HG02642 (cell line): ENCODE data around the gene SACS.
A peak's percentile ranks its signal among the peaks of the same experiment; 100 is the strongest.
"Not testable (repeated sequence)": the region's sequence is repeated elsewhere in the genome, so short reads cannot be mapped to it uniquely, and the experiment has no call there.

Experiments
- ATAC-seq: cut with Tn5 transposase; IDR thresholded peaks from one replicate; pipeline ENCODE4 v1.9.1; 2021; ENCODE audit warnings: mild to moderate bottlenecking; ENCODE audit not compliant: unreplicated experiment, poor library complexity

SACS gene

DNA sequence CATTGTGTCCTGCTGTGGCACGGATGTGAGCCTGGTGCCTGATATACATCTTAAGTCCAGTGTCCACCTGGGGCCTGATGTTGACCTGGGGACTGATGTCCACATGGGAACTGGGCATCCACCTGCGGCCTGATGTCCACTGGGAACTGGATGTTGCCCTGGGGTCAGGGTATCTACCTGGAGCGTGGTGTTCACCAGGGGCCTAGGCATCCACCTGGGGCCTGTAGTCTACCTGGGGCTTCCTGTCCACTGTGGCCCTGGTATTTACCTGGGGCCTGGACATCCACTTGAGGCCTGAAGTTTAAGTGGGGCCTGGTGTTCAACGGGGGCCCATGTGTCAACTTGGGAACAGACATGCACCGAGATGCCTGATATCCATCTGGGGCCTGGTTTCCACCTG lies 11.9 kb downstream of the SACS start:
- ATAC-seq: no peak

DNA sequence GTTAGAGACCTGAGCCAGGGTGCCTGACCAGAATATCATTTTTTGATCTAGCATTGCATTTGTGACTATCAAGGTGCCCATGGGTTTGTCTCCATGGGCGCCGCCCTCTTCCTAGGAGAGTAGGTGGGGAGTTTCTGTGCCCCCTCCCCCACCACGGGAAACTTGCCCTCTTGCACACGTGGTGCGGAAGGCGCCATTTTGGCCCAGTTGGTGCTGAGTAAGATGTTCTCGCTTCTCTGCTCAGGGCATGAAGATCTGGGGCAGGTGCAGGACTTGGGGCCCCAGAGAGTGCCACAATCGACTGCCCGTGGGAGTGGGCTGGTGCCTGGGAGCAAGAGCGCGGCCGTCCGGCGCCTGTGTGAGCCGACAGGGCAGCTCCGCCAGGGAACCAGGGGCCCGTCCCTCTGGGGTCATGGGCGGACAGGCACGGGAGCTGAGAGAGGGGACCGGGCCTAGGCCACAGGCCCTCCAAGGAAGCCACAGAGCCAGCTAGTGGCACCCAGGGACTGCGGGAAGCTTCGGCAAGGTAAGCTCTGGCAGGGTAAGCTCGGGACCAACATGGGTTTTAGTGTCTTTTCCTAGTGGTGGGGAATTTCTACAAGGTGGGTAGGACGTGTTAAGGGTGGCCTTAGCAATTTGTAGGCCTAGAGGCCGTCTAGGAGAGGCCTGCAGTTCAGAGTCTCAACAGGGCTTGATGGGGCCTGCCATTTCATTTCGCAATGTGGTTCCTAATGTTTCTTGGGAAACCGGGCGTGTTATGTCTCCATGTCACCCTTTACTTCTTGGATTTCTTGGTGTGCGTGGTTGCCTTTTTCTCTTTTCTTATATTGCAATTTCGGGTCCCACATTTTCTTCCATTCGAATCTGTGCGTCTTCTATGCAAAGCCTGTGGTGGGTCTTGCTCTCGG lies 14.5 kb downstream of the SACS start:
- no peak for ATAC-seq

DNA sequence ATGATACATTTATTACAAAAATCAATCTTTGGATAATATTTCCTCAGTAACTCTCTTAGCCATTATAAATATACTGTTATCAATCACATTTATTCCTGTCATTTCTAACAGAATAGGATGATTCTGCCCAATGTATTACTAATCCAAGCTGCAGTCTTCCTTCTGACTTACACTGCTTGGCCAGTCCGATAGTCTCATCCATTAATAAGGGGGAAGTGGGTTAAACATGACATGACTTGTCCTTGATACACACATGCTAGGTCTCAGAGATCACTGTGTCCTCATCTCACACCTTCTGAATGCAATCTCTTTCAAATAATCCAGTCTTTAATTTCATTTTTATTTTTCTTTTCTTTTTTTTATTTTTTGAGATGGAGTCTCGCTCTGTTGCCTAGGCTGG lies 18.8 kb downstream of the SACS start:
- ATAC-seq: no peak

DNA sequence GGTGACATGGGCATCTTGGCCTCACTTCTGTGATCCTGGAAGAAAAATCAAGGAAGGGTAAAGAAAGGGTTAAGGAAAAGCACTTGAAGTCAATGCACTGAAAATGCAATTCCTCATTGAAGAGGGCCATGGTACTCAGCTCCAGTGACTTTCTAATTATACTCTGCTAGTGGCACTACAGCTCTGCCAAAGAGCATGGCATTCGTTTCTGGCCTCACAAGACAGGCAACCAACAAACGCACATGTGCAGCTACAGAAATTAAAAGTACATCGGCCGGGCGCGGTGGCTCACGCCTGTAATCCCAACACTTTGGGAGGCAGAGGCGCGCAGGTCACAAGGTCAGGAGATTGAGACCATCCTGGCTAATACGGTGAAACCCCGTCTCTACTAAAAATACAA lies 21.8 kb downstream of the SACS start:
- ATAC-seq: no peak

DNA sequence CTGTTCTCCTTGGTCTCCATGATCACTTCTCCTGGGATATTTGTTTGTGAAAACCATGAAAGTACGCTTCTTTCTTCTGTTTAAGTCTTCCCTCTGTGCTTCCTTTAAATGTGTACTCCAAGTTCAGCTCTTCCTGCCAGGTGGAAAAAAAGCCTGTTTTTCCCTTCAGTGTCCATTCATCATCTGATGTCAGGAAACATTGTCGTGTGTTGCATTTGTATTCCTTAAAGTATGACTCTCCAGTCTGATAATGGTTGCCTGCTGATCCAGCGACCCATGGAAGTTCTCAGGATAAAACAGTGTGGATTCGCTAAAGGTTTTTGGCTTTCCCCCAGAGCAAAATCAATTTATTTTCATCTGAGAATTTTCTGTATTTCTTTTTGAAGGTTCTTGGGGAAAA lies 22.3 kb downstream of the SACS start:
- no peak for ATAC-seq

DNA sequence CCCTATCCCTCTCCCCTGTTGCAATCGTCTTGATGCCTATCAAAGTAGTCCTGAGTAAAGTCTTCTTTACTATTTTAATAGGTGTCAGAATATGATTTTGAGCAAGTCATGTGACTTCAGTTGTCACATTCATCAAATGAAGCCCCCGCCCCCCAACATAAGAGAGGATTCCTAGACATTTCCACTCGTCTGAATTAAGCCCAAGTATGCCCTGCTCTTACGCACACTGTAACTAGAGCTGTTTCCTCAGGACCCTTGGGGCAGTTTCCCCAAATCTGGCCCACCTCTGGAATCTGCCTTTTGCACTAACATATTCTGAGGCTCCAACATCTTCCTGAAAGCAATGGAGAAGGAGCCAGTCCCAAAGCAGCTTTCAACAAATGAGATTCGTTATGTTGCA lies 25.5 kb downstream of the SACS start:
- no peak for ATAC-seq

DNA sequence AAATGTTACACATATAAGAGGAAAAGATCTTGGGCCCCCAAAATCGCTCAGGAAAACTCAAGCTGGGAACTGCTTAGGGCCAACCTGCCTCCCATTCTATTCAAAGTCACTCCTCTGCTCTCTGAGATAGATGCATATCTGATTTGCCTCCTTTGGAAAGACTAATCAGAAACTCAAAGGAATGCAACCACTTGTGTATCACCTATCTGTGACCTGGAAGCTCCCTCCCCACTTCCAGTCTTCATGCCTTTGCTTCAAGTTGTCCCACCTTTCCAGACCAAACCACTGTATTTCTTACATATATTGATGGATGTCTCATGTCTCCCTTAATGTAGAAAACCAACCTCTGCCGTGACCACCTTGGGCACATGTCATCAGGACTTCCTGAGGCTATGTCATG lies 32.3 kb downstream of the SACS start:
- ATAC-seq: not testable (repeated sequence)

DNA sequence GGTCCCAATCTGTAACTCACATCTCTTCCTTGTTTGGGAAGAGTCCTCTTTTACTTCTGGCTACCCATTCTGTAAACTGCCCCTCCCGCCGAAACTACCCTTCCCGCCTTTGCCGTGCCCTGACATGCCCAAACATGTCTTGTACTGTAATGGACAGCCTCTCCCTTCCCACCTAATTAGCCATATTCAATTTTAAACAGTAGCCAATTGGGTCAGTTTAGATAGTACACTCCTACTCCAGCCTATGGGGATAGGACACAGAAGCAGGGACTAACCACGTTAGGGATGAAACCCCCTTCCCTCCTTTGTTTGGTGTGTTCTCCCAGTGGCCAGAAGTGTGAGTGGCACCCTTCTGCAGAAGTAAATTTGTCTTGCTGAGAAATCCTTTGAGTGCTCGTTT lies 34.2 kb downstream of the SACS start:
- ATAC-seq: no peak

DNA sequence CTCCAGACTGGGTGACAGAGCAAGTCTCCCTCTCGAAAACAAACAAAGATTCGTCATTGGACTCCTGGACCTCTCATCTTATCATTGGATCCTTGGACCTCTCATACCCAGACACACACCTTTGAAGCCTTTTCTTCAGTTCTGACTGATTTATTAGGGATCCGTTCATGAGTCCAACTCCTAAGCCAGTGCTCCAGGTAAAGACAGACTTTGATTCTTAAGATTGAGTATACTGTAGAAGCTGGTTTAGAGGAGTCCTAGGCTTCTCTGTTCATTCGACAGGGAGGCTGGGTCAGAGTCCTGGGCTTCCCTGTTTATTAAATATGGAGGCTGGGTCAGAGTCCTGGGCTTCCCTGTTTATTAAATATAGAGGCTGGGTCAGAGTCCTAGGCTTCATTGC lies 38.7 kb downstream of the SACS start:
- ATAC-seq: no peak

DNA sequence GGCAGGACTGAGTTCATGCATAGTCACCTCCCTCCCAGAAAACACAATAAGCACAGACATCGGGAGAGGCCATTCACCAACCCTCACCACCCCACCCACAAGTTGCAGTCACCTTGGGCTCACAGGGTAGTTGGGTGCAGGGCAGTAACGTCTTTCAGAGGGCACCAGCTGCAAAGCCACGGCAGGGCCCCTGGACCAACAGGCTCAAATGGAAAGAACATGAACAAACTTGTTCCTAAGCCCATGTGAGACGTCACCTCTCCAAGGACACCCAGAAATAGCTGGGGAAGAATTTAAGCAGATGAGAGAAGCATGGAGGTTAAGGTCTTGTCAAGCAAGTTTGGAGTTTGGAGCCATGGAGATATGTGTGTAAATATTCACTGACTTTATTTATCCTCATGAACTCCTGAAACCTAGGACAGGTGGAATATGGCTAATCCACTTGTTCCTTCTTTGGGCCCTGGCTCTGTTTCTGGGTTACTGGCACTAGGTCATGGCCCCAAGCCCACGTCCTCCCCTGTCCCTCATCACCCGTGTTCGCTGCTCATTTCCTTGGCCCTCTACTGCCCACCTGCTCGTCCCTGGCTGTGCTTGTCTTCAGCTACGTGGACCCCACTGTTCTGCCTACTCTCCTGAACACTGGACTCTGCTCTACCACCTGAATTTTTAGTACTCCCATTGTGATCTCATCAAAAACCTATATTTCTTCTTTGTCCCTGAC lies 40.4 kb downstream of the SACS start:
- no peak for ATAC-seq

DNA sequence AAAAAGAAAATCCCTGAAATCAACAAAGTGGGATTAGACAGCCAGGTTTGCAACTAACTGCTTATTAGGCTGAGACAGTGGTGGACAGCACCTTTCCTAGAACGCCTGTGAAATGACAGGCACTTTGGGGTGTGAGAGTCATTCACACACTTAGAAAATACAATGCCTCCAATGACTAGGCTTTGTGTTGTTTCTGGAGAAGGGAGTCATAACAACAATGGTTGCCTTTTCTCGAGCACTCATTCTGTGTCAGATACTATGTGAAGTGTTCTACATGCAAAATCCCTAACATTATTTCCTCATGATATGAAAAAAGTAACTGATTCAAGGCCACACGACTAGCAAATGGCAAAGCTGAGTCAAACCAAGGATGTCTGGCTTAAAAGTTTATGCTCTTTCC lies 41.2 kb downstream of the SACS start:
- ATAC-seq: no peak

DNA sequence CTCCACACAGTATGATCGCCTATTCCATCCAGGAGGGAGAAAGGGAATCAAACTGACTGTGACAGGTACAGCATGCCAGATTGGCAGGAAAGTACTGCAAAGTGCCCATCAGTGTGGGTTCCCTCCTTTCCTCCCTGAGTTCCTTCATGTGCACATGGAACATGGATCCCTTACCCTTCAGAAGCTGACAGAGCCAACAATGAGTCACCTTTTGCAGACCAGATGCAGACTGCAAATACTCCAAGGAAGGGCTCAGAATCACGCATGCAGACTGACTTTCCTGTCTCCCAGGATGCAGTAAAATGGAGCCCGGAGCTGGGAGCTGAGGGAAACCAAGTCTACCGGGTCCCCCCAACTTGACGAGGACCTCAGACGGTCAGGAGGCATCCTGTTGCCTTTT lies 41.8 kb downstream of the SACS start:
- no peak for ATAC-seq

DNA sequence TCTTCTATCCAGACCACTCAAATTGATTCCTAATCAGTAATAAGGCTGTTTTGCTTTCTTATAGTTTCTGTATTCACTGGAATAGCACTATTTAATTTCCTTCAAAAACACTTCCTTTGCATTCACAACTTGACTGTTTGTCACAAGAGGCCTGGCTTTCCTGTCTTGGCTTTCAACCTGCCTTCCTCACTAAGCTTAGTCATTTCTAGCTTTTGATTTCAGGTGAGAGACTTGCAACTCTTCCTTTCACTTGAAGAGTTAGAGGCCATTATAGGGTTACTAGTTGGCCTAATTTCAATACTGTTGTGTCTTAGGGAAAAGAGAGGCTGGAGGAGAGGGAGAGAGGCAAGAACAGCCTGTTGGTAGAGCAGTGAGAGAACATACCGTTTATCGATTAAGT lies 47.0 kb downstream of the SACS start:
- ATAC-seq: peak; percentile 69

DNA sequence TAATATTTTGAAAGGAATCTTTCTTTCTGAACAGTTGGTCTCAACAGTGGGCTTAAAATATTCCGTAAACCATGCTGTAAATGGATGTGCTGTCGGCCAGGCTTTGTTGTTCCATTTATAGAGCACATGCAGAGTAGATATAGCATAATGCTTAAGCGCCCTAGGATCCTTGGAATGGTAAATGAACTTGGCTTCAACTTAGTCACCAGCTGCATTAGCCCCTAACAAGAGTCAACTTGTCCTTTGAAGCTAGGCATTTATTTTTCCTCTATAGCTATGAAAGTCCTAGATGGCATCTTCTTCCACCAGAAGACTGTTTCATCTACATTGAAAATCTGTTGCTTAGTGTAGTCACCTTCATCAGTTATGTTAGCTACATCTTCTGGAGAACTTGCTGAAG lies 47.6 kb downstream of the SACS start:
- no peak for ATAC-seq

DNA sequence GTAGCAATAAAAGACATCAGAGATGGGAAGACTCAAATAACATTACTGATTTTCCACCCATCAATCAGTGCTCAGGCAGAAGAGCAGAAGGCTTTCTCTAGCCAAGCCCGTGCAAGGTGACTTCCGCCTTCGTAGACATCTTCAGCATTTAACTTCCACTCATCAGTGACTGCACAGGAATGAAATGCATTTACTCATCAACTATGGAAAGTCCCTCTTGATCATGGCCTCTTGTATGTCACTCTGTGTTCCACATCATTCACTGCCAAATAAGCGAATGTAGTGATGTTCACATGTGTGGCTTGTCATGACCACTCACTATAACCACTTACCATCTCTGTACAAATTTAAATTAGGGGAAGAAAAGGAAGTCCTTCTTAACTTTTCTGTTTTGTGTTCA lies 49.4 kb downstream of the SACS start:
- ATAC-seq: peak; percentile 87

DNA sequence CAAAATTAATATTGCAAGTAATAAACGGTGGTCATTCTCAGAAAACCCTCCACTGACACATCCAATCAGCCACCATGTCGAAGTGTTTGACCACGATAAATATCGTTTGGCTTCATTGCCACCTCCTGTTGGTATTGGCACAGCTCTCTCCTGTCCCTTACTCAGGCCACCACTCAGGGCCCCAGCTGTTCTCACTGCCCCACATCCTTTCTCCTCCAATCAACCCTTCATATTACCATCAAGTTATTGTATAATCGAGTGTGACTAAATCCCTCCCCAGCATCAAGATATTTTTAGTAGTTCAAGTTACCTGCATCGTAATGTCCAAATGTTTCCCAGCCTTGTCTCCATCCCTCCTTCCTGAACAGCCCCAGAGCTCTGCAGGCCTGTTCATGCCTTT lies 50.4 kb downstream of the SACS start:
- ATAC-seq: no peak

DNA sequence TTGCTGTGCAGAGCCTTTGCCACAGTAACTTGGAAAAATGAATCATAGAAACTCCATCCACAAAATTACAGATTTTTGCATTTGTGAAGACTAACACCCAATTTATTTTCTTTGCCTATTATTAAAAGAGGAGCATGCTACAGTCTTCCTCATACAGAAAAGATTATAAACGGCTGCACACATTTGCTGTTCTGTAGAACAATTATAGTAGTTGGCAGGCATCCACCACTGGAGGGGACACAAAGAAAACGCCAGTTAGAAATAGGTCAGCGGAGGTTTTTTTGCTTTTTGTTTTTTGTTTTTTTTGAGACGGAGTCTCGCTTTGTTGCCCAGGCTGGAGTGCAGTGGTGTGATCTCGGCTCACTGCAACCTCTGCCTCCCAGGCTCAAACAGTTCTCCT lies 51.6 kb downstream of the SACS start:
- no peak for ATAC-seq

DNA sequence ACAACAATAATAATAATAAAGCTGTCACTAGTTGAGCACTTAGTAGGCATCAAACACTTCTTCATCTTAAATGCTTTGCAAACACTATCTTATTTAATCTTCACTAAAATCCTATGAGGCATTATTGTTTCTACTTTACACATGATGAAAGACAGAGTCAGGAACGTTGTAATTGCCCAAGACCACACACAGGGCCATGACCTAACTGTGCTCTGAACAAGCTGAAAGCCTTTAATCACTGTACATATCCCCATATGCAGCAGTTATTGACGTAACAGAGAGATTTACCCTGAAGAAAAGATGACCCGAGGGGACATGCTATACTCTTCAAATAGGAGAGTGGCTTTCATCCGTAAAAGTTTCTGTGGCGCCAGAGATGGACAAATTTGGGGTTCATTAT lies 53.0 kb downstream of the SACS start:
- ATAC-seq: no peak

DNA sequence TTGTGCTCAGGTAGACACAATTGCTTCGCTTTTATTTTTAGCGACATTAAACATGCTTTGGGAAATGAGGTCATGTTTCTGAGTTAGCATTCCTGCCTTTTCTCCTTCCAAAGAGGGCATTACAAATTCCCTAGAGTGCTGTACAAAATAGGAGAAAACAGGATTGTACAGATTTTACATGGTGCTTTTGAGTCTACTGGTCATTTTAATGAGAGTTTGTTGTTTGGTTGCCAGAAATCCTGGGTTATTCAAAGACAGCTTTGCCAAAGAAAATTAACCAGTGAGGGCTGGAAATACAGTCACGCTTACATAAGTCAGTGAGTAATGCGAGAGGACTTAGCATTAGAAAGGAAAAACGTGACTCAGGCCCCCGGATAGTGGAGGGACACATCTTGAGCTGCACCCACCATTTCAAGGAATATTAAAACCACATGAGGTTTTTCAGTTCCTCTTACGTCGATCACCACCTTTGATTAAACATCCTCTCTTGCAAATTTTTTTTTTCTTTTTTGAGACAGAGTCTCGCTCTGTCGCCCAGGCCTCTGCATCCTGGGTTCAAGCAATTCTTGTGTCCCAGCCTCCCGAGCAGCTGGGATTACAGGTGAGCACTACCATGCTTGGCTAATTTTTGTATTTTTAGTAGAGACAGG lies 55.4 kb downstream of the SACS start:
- ATAC-seq: no peak

DNA sequence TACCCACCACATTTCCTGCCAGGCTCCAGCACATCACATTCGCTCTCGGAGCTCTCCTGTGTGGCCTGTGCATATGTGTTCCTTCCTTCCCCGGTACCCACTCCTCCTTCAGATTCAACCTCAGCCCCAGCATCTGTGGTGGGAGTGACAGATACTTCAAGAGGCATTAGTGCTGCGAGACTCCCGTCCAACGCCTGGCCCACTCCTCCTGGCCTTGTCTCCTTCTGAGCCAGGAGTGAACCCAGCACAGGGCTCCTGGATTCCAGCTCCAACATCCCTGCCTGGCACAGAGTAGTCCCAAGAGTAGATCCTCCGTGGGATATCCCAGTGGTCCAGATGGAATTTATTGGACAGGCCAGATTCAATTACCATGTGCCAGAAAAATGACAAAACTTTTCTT lies 55.9 kb downstream of the SACS start:
- no peak for ATAC-seq
